PC-3 (cell line): Measurements from ENCODE around the gene FRAT1. TPM values are rescaled to one million over a fixed set of nuclear protein-coding genes. Genes with fewer than 3 reads are reported as not detected.

Experiments used
- ATAC-seq: fragments of 200-7000 bp; cut with Tn5 transposase; 2 replicates; pipeline ENCODE4 v1.9.1; 2020; ENCODE audit warnings: mild to moderate bottlenecking, moderate library complexity
- BruUV-seq: library from RNA; stranded (reverse); fragments of 400-500 nt; replicated peaks from 2 replicates; lab custom pipeline; 2021; lab: Mats Ljungman, UMichigan
- CTCF ChIA-PET: fragments of 300-600 bp; sonication (Branson Sonifier 250); formaldehyde crosslinking; loops from one replicate; lab custom pipeline; 2022; ENCODE audit warnings: antibody characterized with exemption; lab: Charles Lee
- POLR2A ChIA-PET: fragments of 300-600 bp; sonication (Branson Sonifier 250); formaldehyde crosslinking; loops from one replicate; lab custom pipeline; 2022; ENCODE audit warnings: antibody characterized with exemption; ENCODE audit not compliant: unreplicated experiment; lab: Charles Lee
- DNase-seq: peaks from one replicate; pipeline ENCODE4 v3.0.0-alpha.2; 2015
- H2AFZ ChIP-seq: fragments of 300-600 bp; sonication (generic); 2 replicates; pipeline ENCODE4 v1.6.0; 2016; ENCODE audit warnings: antibody characterized with exemption, low read length
- H3F3A ChIP-seq: fragments of 300-600 bp; sonication (generic); one replicate; pipeline ENCODE4 v1.6.0; 2017; ENCODE audit warnings: antibody characterized with exemption, low read length, control low read depth, mild to moderate bottlenecking; ENCODE audit not compliant: unreplicated experiment
- H3K27ac ChIP-seq: fragments of 300-600 bp; sonication (generic); 2 replicates; pipeline ENCODE4 v1.5.1; 2016; ENCODE audit warnings: mild to moderate bottlenecking, low read length
- H3K27me3 ChIP-seq: fragments of 300-600 bp; sonication (generic); 2 replicates; pipeline ENCODE4 v1.6.1; 2016; ENCODE audit warnings: low read length, mixed read lengths
- H3K36me3 ChIP-seq: fragments of 300-600 bp; sonication (generic); 2 replicates; pipeline ENCODE4 v1.6.1; 2016; ENCODE audit warnings: low read depth, mixed run types, low read length, mixed read lengths
- H3K4me1 ChIP-seq: fragments of 300-600 bp; sonication (generic); 2 replicates; pipeline ENCODE4 v1.5.1; 2016; ENCODE audit warnings: low read length; ENCODE audit not compliant: insufficient read depth
- H3K4me2 ChIP-seq: fragments of 300-600 bp; sonication (generic); 2 replicates; pipeline ENCODE4 v1.6.0; 2016; ENCODE audit warnings: low read length
- H3K4me3 ChIP-seq: fragments of 300-600 bp; sonication (generic); 2 replicates; pipeline ENCODE4 v1.5.1; 2016; ENCODE audit warnings: mild to moderate bottlenecking, low read length, mixed read lengths
- H3K79me2 ChIP-seq: fragments of 300-600 bp; sonication (generic); 2 replicates; pipeline ENCODE4 v1.6.1; 2017; ENCODE audit warnings: low read length, mixed read lengths
- H3K9ac ChIP-seq: fragments of 300-600 bp; sonication (generic); 2 replicates; pipeline ENCODE4 v1.6.0; 2016; ENCODE audit warnings: mild to moderate bottlenecking, low read length
- H3K9me2 ChIP-seq: fragments of 300-600 bp; sonication (generic); replicated peaks from 2 replicates; pipeline ENCODE4 v1.6.1; 2016; ENCODE audit warnings: mixed run types, low read length, mixed read lengths
- H3K9me3 ChIP-seq: fragments of 300-600 bp; sonication (generic); 2 replicates; pipeline ENCODE4 v1.6.1; 2016; ENCODE audit warnings: low read length, mixed read lengths
- H4K20me1 ChIP-seq: fragments of 300-600 bp; sonication (generic); 2 replicates; pipeline ENCODE4 v1.6.1; 2016; ENCODE audit warnings: low read length, mixed read lengths
- CTCF ChIP-seq: fragments of 300-600 bp; sonication (generic); conservative IDR thresholded peaks from 2 replicates; pipeline ENCODE4 v1.5.1; 2017; ENCODE audit warnings: antibody characterized with exemption, low read depth, mild to moderate bottlenecking, low read length
- EZH2 ChIP-seq: fragments of 300-600 bp; sonication (generic); IDR thresholded peaks from one replicate; pipeline ENCODE4 v1.6.1; 2017; ENCODE audit warnings: antibody characterized with exemption, mild to moderate bottlenecking, low read length; ENCODE audit not compliant: unreplicated experiment
- EZH2phosphoT487 ChIP-seq: fragments of 300-600 bp; sonication (generic); IDR thresholded peaks from 2 replicates; pipeline ENCODE4 v1.6.1; 2018; ENCODE audit warnings: mild to moderate bottlenecking, antibody characterized with exemption, low read length, borderline replicate concordance
- intact Hi-C: fragments of 100-400 bp; cut with micrococcal nuclease; formaldehyde crosslinking; loops from 2 replicates; pipeline ENCODE4 v1.9.0; 2023
- total RNA-seq: library from RNA; depleted of rRNA; stranded (reverse); fragments of >200 nt; gene quantifications from 2 replicates; pipeline ENCODE4 v1.2.3, GENCODE V29; 2014; rRNA removed

The FRAT1 gene
- total RNA-seq, 1 experiment from 2014 or later = 4.1 TPM

- Histone ChIP-seq H3K27ac (no peak overlapping the region), H3K4me1 (no peaks in the 10 kb centered on the region), H3K79me2 (no peaks in the 10 kb centered on the region), H4K20me1 (no peaks in the 10 kb centered on the region), H3K4me2 (no peak overlapping the region), H3K4me3 (no peak overlapping the region), H3K36me3 (no peaks in the 10 kb centered on the region; the same call in 1 of the 2 replicates), H3K9me3 (no peaks in the 10 kb centered on the region), H2AFZ (no peak overlapping the region), H3K9ac (no peak overlapping the region), H3F3A (no peaks in the 10 kb centered on the region), H3K9me2 (no peaks in the 10 kb centered on the region), H3K27me3 (no peaks in the 10 kb centered on the region)
- POLR2A ChIA-PET = no interaction called here
- ATAC-seq = no peak
- CTCF ChIA-PET = no interaction called here
- intact Hi-C loops = no loop called here
- TF ChIP-seq EZH2phosphoT487 = no peak
- no peak for TF ChIP-seq CTCF
- TF ChIP-seq EZH2 = no peak
- DNase-seq = no peak
- no TSS peak for BruUV-seq
Measured at GRCh38 chr10:97366572-97366971, 47.5 kb downstream of the FRAT1 start.

- no peak for ATAC-seq
- H3K9me2 ChIP-seq = no peaks in the 10 kb centered on the region
- no peak for DNase-seq
- no peaks in the 10 kb centered on the region for H4K20me1 ChIP-seq
- no peak overlapping the region for H2AFZ ChIP-seq
- H3K4me2 ChIP-seq = no peak overlapping the region
- intact Hi-C loops = no loop called here
- no peaks in the 10 kb centered on the region for H3K27me3 ChIP-seq
- H3K4me1 ChIP-seq = no peaks in the 10 kb centered on the region
- no peak overlapping the region for H3K9ac ChIP-seq
- no peaks in the 10 kb centered on the region for H3K79me2 ChIP-seq
- no peak overlapping the region for H3K4me3 ChIP-seq
- H3F3A ChIP-seq = no peaks in the 10 kb centered on the region
- TF ChIP-seq EZH2 (no peak), EZH2phosphoT487 (no peak), CTCF (no peak)
- CTCF ChIA-PET = no interaction called here
- POLR2A ChIA-PET = no interaction called here
- no peaks in the 10 kb centered on the region for H3K9me3 ChIP-seq
- no peak overlapping the region for H3K27ac ChIP-seq
- no peaks in the 10 kb centered on the region; the same call in 1 of the 2 replicates for H3K36me3 ChIP-seq
- no TSS peak for BruUV-seq
Measured at GRCh38 chr10:97367126-97367649, 48.1 kb downstream of the FRAT1 start.

Other genes starting within 250 kb of the FRAT1 start
- gene SLIT1, start 133.3 kb upstream of the FRAT1 start, total RNA-seq = not detected in 2 replicates
- 8.5 and 9.8 TPM in 2 replicates for gene ARHGAP19, start 26.6 kb upstream of the FRAT1 start, total RNA-seq
- 19.2 and 26.7 TPM in 2 replicates for gene FRAT2, start 15.5 kb downstream of the FRAT1 start, total RNA-seq
- 34.4 and 44.2 TPM in 2 replicates for gene RRP12, start 82.1 kb downstream of the FRAT1 start, total RNA-seq
- gene PGAM1, start 106.9 kb downstream of the FRAT1 start, total RNA-seq = 591 and 661 TPM in 2 replicates
- gene EXOSC1, start 126.7 kb downstream of the FRAT1 start, total RNA-seq = 23.0 and 34.7 TPM in 2 replicates
- gene ZDHHC16, start 126.9 kb downstream of the FRAT1 start, total RNA-seq = 35.1 and 47.1 TPM in 2 replicates
- 65.5 and 78.2 TPM in 2 replicates for gene MMS19, start 179.2 kb downstream of the FRAT1 start, total RNA-seq
- gene UBTD1, start 179.7 kb downstream of the FRAT1 start, total RNA-seq = 18.5 and 32.3 TPM in 2 replicates